GM15510 (cell line): Measurements from ENCODE around the gene ANKRD11.

Experiments
- POLR2A ChIP-seq: IDR thresholded peaks from 3 replicates; pipeline ENCODE4 v1.6.1; 2011; ENCODE audit warnings: borderline replicate concordance; ENCODE audit not compliant: insufficient read length; ENCODE audit errors: extremely low read depth

Gene ANKRD11

GRCh38 chr16:89475144-89475543, 15.2 kb downstream of the ANKRD11 start:
- no peak for TF ChIP-seq POLR2A

GRCh38 chr16:89473791-89474414, 16.5 kb downstream of the ANKRD11 start:
- no peak for TF ChIP-seq POLR2A

GRCh38 chr16:89473136-89473712, 17.1 kb downstream of the ANKRD11 start:
- no peak for TF ChIP-seq POLR2A

- no peak for TF ChIP-seq POLR2A
Measured at GRCh38 chr16:89472711-89473075, 17.7 kb downstream of the ANKRD11 start.

GRCh38 chr16:89467382-89467781, 23.0 kb downstream of the ANKRD11 start:
- no peak for TF ChIP-seq POLR2A

GRCh38 chr16:89466920-89467319, 23.4 kb downstream of the ANKRD11 start:
- TF ChIP-seq POLR2A, result no peak

GRCh38 chr16:89460556-89460955, 29.8 kb downstream of the ANKRD11 start:
- TF ChIP-seq POLR2A, result no peak

GRCh38 chr16:89458967-89459366, 31.4 kb downstream of the ANKRD11 start:
- TF ChIP-seq POLR2A, result no peak

- no peak for TF ChIP-seq POLR2A
Measured at GRCh38 chr16:89458551-89458950, 31.8 kb downstream of the ANKRD11 start.

- no peak for TF ChIP-seq POLR2A
Measured at GRCh38 chr16:89456419-89456959, 33.9 kb downstream of the ANKRD11 start.

GRCh38 chr16:89455692-89456091, 34.7 kb downstream of the ANKRD11 start:
- TF ChIP-seq POLR2A, result no peak

GRCh38 chr16:89455178-89455577, 35.2 kb downstream of the ANKRD11 start:
- no peak for TF ChIP-seq POLR2A

- no peak for TF ChIP-seq POLR2A
Measured at GRCh38 chr16:89453501-89454321, 36.6 kb downstream of the ANKRD11 start.

GRCh38 chr16:89452925-89453324, 37.4 kb downstream of the ANKRD11 start:
- TF ChIP-seq POLR2A, result no peak

GRCh38 chr16:89452241-89452640, 38.1 kb downstream of the ANKRD11 start:
- no peak for TF ChIP-seq POLR2A
